ENCODE measurements around the gene PTCSC3.

PTCSC3 gene

GRCh38 chr14:36176524-36176923 lies at the start of gene PTCSC3:
Gene PTCSC3 (minus strand): TSS chr14:36176722.
- DNase-seq (ENCODE audit: low read depth in 2 of 2): no peak

GRCh38 chr14:36226164-36226563 lies 49.6 kb upstream of the PTCSC3 start:
- no peak for DNase-seq (ENCODE audit: low read depth in 2 of 2)

GRCh38 chr14:36224176-36224575 lies 47.7 kb upstream of the PTCSC3 start:
- no peak for DNase-seq (ENCODE audit: low read depth in 2 of 2)

- DNase-seq (ENCODE audit: low read depth in 2 of 2): no peak
Observed at GRCh38 chr14:36223558-36223957, 47.0 kb upstream of the PTCSC3 start.

GRCh38 chr14:36222952-36223468 lies 46.5 kb upstream of the PTCSC3 start:
- DNase-seq (ENCODE audit: low read depth in 2 of 2): no peak

GRCh38 chr14:36222337-36222736 lies 45.8 kb upstream of the PTCSC3 start:
- DNase-seq (ENCODE audit: low read depth in 2 of 2): no peak

GRCh38 chr14:36221112-36221511 lies 44.6 kb upstream of the PTCSC3 start:
- DNase-seq (ENCODE audit: low read depth in 2 of 2): no peak

GRCh38 chr14:36217732-36218131 lies 41.2 kb upstream of the PTCSC3 start:
- no peak for DNase-seq (ENCODE audit: low read depth in 2 of 2)

GRCh38 chr14:36217027-36217426 lies 40.5 kb upstream of the PTCSC3 start:
- DNase-seq (ENCODE audit: low read depth in 2 of 2): no peak

GRCh38 chr14:36215217-36215598 lies 38.7 kb upstream of the PTCSC3 start:
- no peak for DNase-seq (ENCODE audit: low read depth in 2 of 2)

GRCh38 chr14:36214476-36215216 lies 38.1 kb upstream of the PTCSC3 start:
- no peak for DNase-seq (ENCODE audit: low read depth in 2 of 2)

GRCh38 chr14:36212987-36213386 lies 36.5 kb upstream of the PTCSC3 start:
- no peak for DNase-seq (ENCODE audit: low read depth in 2 of 2)

GRCh38 chr14:36212577-36212976 lies 36.1 kb upstream of the PTCSC3 start:
- DNase-seq (ENCODE audit: low read depth in 2 of 2): no peak

GRCh38 chr14:36208690-36209278 lies 32.3 kb upstream of the PTCSC3 start:
- no peak for DNase-seq (ENCODE audit: low read depth in 2 of 2)

- no peak for DNase-seq (ENCODE audit: low read depth in 2 of 2)
Observed at GRCh38 chr14:36207500-36207899, 31.0 kb upstream of the PTCSC3 start.

GRCh38 chr14:36204461-36205073 lies 28.0 kb upstream of the PTCSC3 start:
- DNase-seq (ENCODE audit: low read depth in 2 of 2): no peak

GRCh38 chr14:36198378-36198777 lies 21.9 kb upstream of the PTCSC3 start:
- DNase-seq (ENCODE audit: low read depth in 2 of 2): no peak

GRCh38 chr14:36194663-36195062 lies 18.1 kb upstream of the PTCSC3 start:
- DNase-seq (ENCODE audit: low read depth in 2 of 2): no peak

- no peak for DNase-seq (ENCODE audit: low read depth in 2 of 2)
Observed at GRCh38 chr14:36192530-36192929, 16.0 kb upstream of the PTCSC3 start.

GRCh38 chr14:36183402-36183801 lies 6.9 kb upstream of the PTCSC3 start:
- no peak for DNase-seq (ENCODE audit: low read depth in 2 of 2)

GRCh38 chr14:36181417-36181816 lies 4.9 kb upstream of the PTCSC3 start:
- DNase-seq (ENCODE audit: low read depth in 2 of 2): no peak

- no peak for DNase-seq (ENCODE audit: low read depth in 2 of 2)
Observed at GRCh38 chr14:36177489-36177888, 967 bp upstream of the PTCSC3 start.

Measured in activated CD4-positive, alpha-beta T cell treated with anti-CD3 and anti-CD28 coated beads for 24 hours (primary cell).